H1 (cell line): ENCODE measurements around the gene SPDEF. TPM values are rescaled to one million over a fixed set of nuclear protein-coding genes. Genes with fewer than 3 reads are reported as not detected.

Experiments used
- CTCF ChIA-PET: fragments of 300-600 bp; sonication (Branson Sonifier 250); formaldehyde crosslinking; loops from one replicate; lab custom pipeline; 2021; ENCODE audit not compliant: partially characterized antibody; lab: Charles Lee
- POLR2A ChIA-PET: fragments of 300-600 bp; sonication (Branson Sonifier 250); formaldehyde crosslinking; loops from one replicate; lab custom pipeline; 2021; ENCODE audit warnings: inconsistent platforms; ENCODE audit not compliant: partially characterized antibody; lab: Charles Lee
- DNase-seq, 2 experiments: peaks; one replicate each; pipeline versions ENCODE4 v3.0.0 to v3.0.0-alpha.2; 2010 to 2022; ENCODE audit warnings: low spot score in 2 of 2, low read depth in 1 of 2, mixed read lengths in 1 of 2
- FAIRE-seq: peaks from 2 replicates; lab custom pipeline; 2011; peaks lifted over from hg19 to GRCh38; lab: Jason Lieb, UNC
- H2AFZ ChIP-seq: 2 replicates; pipeline ENCODE4 v1.8.1; 2012; ENCODE audit warnings: low read length, inconsistent platforms
- H2AK5ac ChIP-seq: 2 replicates; pipeline ENCODE4 v1.6.1; 2013; ENCODE audit warnings: low read depth, low read length
- H2BK120ac ChIP-seq: replicated peaks from 2 replicates; pipeline ENCODE3; 2013; ENCODE audit warnings: low read depth, low read length, inconsistent platforms
- H2BK12ac ChIP-seq: 2 replicates; pipeline ENCODE4 v1.6.1; 2013; ENCODE audit warnings: low read depth, low read length
- H2BK15ac ChIP-seq: 2 replicates; pipeline ENCODE4 v1.6.1; 2013; ENCODE audit warnings: low read length
- H2BK20ac ChIP-seq: 2 replicates; pipeline ENCODE4 v1.6.1; 2013; ENCODE audit warnings: low read length
- H2BK5ac ChIP-seq: 2 replicates; pipeline ENCODE4 v1.6.1; 2013; ENCODE audit warnings: low read depth, low read length
- H3K14ac ChIP-seq: 2 replicates; pipeline ENCODE4 v1.6.1; 2013; ENCODE audit warnings: inconsistent platforms; ENCODE audit not compliant: insufficient read length
- H3K18ac ChIP-seq: 2 replicates; pipeline ENCODE4 v1.6.1; 2013; ENCODE audit warnings: low read length; ENCODE audit errors: extremely low read depth
- H3K23ac ChIP-seq: 2 replicates; pipeline ENCODE4 v1.6.1; 2013; ENCODE audit warnings: inconsistent platforms; ENCODE audit not compliant: insufficient read length
- H3K23me2 ChIP-seq: 2 replicates; pipeline ENCODE4 v1.6.1; 2013; ENCODE audit warnings: low read depth, low read length
- H3K27ac ChIP-seq: 2 replicates; pipeline ENCODE4 v1.6.1; 2011; ENCODE audit warnings: low read depth, low read length, inconsistent platforms
- H3K27me3 ChIP-seq, 4 experiments: replicated peaks in 1 of 4; 1 replicate in 1 of 4; 2 replicates in 3 of 4; pipeline versions ENCODE4 v1.6.1 to v1.8.1; 2011 to 2013; ENCODE audit warnings: low read length in 3 of 4, mild to moderate bottlenecking in 3 of 4, inconsistent platforms in 2 of 4, mixed read lengths in 2 of 4, moderate library complexity in 1 of 4; ENCODE audit not compliant: control insufficient read depth in 3 of 4, insufficient read depth in 3 of 4; ENCODE audit errors: extremely low read depth in 1 of 4
- H3K36me3 ChIP-seq, 4 experiments: 2 replicates each; pipeline versions ENCODE4 v1.6.1 to v1.8.1; 2011 to 2013; ENCODE audit warnings: mild to moderate bottlenecking in 4 of 4, low read length in 3 of 4, moderate library complexity in 2 of 4, control low read depth in 1 of 4, inconsistent platforms in 1 of 4; ENCODE audit not compliant: insufficient read depth in 4 of 4, control insufficient read depth in 2 of 4
- H3K4ac ChIP-seq: replicated peaks from 2 replicates; pipeline ENCODE3; 2013; ENCODE audit warnings: low read length, low read depth, mixed read lengths, inconsistent platforms; ENCODE audit not compliant: insufficient read length
- H3K4me1 ChIP-seq, 4 experiments: replicated peaks in 1 of 4; 1 replicate in 1 of 4; 2 replicates in 3 of 4; pipeline versions ENCODE4 v1.6.1 to v1.8.1; 2011 to 2013; ENCODE audit warnings: low read length in 3 of 4, inconsistent platforms in 2 of 4, mixed read lengths in 1 of 4; ENCODE audit not compliant: insufficient read depth in 4 of 4, control insufficient read depth in 3 of 4
- H3K4me2 ChIP-seq, 2 experiments: 2 replicates each; pipeline versions ENCODE4 v1.6.1 to v1.8.1; 2011 to 2013; ENCODE audit warnings: low read depth in 2 of 2, low read length in 2 of 2, control low read depth in 1 of 2, inconsistent platforms in 1 of 2, mild to moderate bottlenecking in 1 of 2; ENCODE audit not compliant: insufficient read depth in 1 of 2
- H3K4me3 ChIP-seq, 4 experiments: fragments of 200-600, 300-600 bp in 1 of 4; sonication (generic), shearing (Covaris generic), sonication (Bioruptor Twin) in 1 of 4; 2 replicates each; pipeline versions ENCODE4 v1.5.1 to v1.8.1; 2011 to 2016; ENCODE audit warnings: low read length in 4 of 4, low read depth in 3 of 4, control low read depth in 2 of 4, inconsistent platforms in 2 of 4, mild to moderate bottlenecking in 2 of 4, mixed read lengths in 1 of 4, moderate library complexity in 1 of 4; ENCODE audit not compliant: insufficient read depth in 2 of 4; ENCODE audit errors: extremely low read depth in 1 of 4
- H3K56ac ChIP-seq: replicated peaks from 2 replicates; pipeline ENCODE3; 2013; ENCODE audit warnings: low read depth, mild to moderate bottlenecking, mixed read lengths, low read length, inconsistent platforms; ENCODE audit not compliant: insufficient read length
- H3K79me1 ChIP-seq: 2 replicates; pipeline ENCODE4 v1.6.1; 2013; ENCODE audit warnings: low read depth, low read length, control low read depth
- H3K79me2 ChIP-seq, 2 experiments: 2 replicates each; pipeline versions ENCODE4 v1.6.1 to v1.8.1; 2012 to 2013; ENCODE audit warnings: low read length in 2 of 2, mild to moderate bottlenecking in 2 of 2, inconsistent platforms in 1 of 2; ENCODE audit not compliant: insufficient read depth in 2 of 2, control insufficient read depth in 1 of 2
- H3K9ac ChIP-seq, 4 experiments: replicated peaks in 1 of 4; 1 replicate in 1 of 4; 2 replicates in 3 of 4; pipeline versions ENCODE4 v1.6.1 to v1.8.1; 2011 to 2013; ENCODE audit warnings: low read depth in 3 of 4, low read length in 3 of 4, control low read depth in 2 of 4, mild to moderate bottlenecking in 2 of 4, moderate library complexity in 2 of 4, inconsistent platforms in 1 of 4; ENCODE audit errors: extremely low read depth in 1 of 4
- H3K9me3 ChIP-seq, 2 experiments: 2 replicates each; pipeline versions ENCODE4 v1.6.1 to v1.8.1; 2012 to 2013; ENCODE audit warnings: mild to moderate bottlenecking in 2 of 2, moderate library complexity in 2 of 2, control low read depth in 1 of 2, inconsistent platforms in 1 of 2, low read depth in 1 of 2, low read length in 1 of 2, mixed read lengths in 1 of 2; ENCODE audit not compliant: insufficient read depth in 2 of 2
- H4K20me1 ChIP-seq, 2 experiments: replicated peaks in 1 of 2; 2 replicates each; pipeline versions ENCODE3 to v1.8.1; 2011 to 2013; ENCODE audit warnings: inconsistent platforms in 2 of 2, low read length in 2 of 2, mild to moderate bottlenecking in 1 of 2; ENCODE audit not compliant: insufficient read depth in 2 of 2, control insufficient read depth in 1 of 2
- H4K5ac ChIP-seq: 2 replicates; pipeline ENCODE4 v1.6.1; 2013; ENCODE audit warnings: low read length, low read depth, mixed read lengths, inconsistent platforms; ENCODE audit not compliant: insufficient read length
- H4K8ac ChIP-seq: 2 replicates; pipeline ENCODE4 v1.8.0; 2013; ENCODE audit warnings: mild to moderate bottlenecking, moderate library complexity, low read length, inconsistent platforms; ENCODE audit not compliant: insufficient read depth; ENCODE audit errors: extremely low read depth
- H4K91ac ChIP-seq: replicated peaks from 2 replicates; pipeline ENCODE3; 2013; ENCODE audit warnings: low read length, mixed read lengths, inconsistent platforms; ENCODE audit not compliant: insufficient read length
- ATF3 ChIP-seq: IDR thresholded peaks from 2 replicates; pipeline ENCODE4 v1.6.1; 2011; ENCODE audit warnings: low read depth, mild to moderate bottlenecking, low read length; ENCODE audit not compliant: insufficient read depth
- BRCA1 ChIP-seq: IDR thresholded peaks from 2 replicates; pipeline ENCODE4 v1.6.1; 2012; ENCODE audit warnings: low read depth, low read length, improper control_type of control experiment
- CTCF ChIP-seq, 3 experiments: IDR thresholded peaks; 1 replicate in 2 of 3; 2 replicates in 1 of 3; pipeline versions ENCODE4 v1.5.1 to v1.6.1; 2011; ENCODE audit warnings: low read length in 3 of 3, mild to moderate bottlenecking in 3 of 3, inconsistent platforms in 2 of 3, low read depth in 1 of 3, moderate library complexity in 1 of 3; ENCODE audit not compliant: insufficient read depth in 1 of 3; ENCODE audit errors: control extremely low read depth in 1 of 3
- HDAC6 ChIP-seq: IDR thresholded peaks from one replicate; pipeline ENCODE4 v1.7.1; 2012; ENCODE audit warnings: low read depth, mild to moderate bottlenecking, inconsistent platforms, low read length, moderate library complexity
- JUN ChIP-seq: IDR thresholded peaks from 2 replicates; pipeline ENCODE4 v1.6.1; 2011; ENCODE audit warnings: low read depth, mild to moderate bottlenecking, improper control_type of control experiment, low read length
- KDM5A ChIP-seq: fragments of 200-600 bp; IDR thresholded peaks from 2 replicates; pipeline ENCODE4 v1.7.1; 2012; ENCODE audit warnings: mild to moderate bottlenecking, low read length, inconsistent platforms, mixed read lengths
- RAD21 ChIP-seq, 2 experiments: IDR thresholded peaks in 1 of 2; conservative IDR thresholded peaks in 1 of 2; 2 replicates each; pipeline ENCODE4 v1.6.1; 2011; ENCODE audit warnings: low read depth in 2 of 2, low read length in 2 of 2, improper control_type of control experiment in 1 of 2, inconsistent platforms in 1 of 2, mild to moderate bottlenecking in 1 of 2, moderate library complexity in 1 of 2
- RFX5 ChIP-seq: IDR thresholded peaks from 2 replicates; pipeline ENCODE4 v1.6.1; 2011; ENCODE audit warnings: low read depth, low read length, improper control_type of control experiment, borderline replicate concordance
- SAP30 ChIP-seq: fragments of 300-600 bp; sonication (generic); IDR thresholded peaks from 2 replicates; pipeline ENCODE4 v1.7.1; 2012; ENCODE audit warnings: low read length, moderate library complexity, mild to moderate bottlenecking, inconsistent platforms; ENCODE audit not compliant: insufficient read depth, insufficient replicate concordance
- TCF12 ChIP-seq: IDR thresholded peaks from 2 replicates; pipeline ENCODE4 v1.6.1; 2011; ENCODE audit warnings: low read depth, mild to moderate bottlenecking, low read length
- WGBS, 2 experiments: shearing (Covaris generic) in 1 of 2; methylation state at CpG; one replicate each; pipeline versions ENCODE4 v1.1.6 to v1.1.7; 2013 to 2015; ENCODE audit warnings: low lambda C conversion rate in 2 of 2, mixed read lengths in 2 of 2, inconsistent platforms in 1 of 2, low coverage in 1 of 2, missing lambda C conversion rate in 1 of 2; ENCODE audit not compliant: insufficient replicate concordance in 2 of 2, insufficient coverage in 1 of 2, insufficient read length in 1 of 2; ENCODE audit errors: extremely low coverage in 1 of 2, missing lambda C conversion rate in 1 of 2; 5-methylcytosine and 5-hydroxymethylcytosine counted together
- polyA plus RNA-seq, 7 experiments: library from polyadenylated mRNA; depleted of rRNA in 3 of 7; stranded (reverse) in 5 of 7; unstranded in 2 of 7; fragments of >200 nt in 5 of 7; fragments of 200-250 nt in 2 of 7; gene quantifications; 1 replicate in 5 of 7; 2 replicates in 1 of 7; 4 replicates in 1 of 7; pipeline versions ENCODE4 v1.2.1 to v1.2.3, GENCODE V29; 2011 to 2013; ENCODE audit warnings: missing spikeins in 2 of 7, mixed read lengths in 2 of 7
- total RNA-seq: library from RNA; stranded (reverse); fragmentation: NEBNext Ultra II Directional; extraction: Animal tissue kit (Norgen Biotek cat#: 25700); gene quantifications from 2 replicates; pipeline ENCODE4 v1.2.1, GENCODE V29; 2021

Gene SPDEF
- total and polyA plus RNA-seq, 2 of the 8 experiments (the other 6 are each of a cell fraction or from before 2014, with no cell fraction given), result 0.15 to 0.30 TPM

- no peak overlapping the region for H4K8ac ChIP-seq
- H3K79me2 ChIP-seq, result peaks cover 0 to 40% of the 10 kb centered on the region in 2 experiments; a peak in 3 of 4 replicates
- H3K27me3 ChIP-seq, result no peaks in the 10 kb centered on the region
- H4K20me1 ChIP-seq, result peaks cover 3 to 7% of the 10 kb centered on the region in 2 experiments
- H3K9ac ChIP-seq, result no peak overlapping the region
- DNase-seq (no peak), FAIRE-seq (no peak)
- no peak overlapping the region for H3K27ac ChIP-seq
- no peak overlapping the region for H3K4me3 ChIP-seq
- H3K4me1 ChIP-seq, result peaks cover 2 to 8% (median 6%) of the 10 kb centered on the region in 4 experiments; a peak in 5 of 7 replicates
- H2BK5ac ChIP-seq, result no peak overlapping the region
- no peak overlapping the region for H2BK15ac ChIP-seq
- no peak overlapping the region for H4K5ac ChIP-seq
- WGBS, 2 experiments, result 93% methylated on average over 5 of the region's 5 CpGs; no CpG with 5 or more reads in 1 of the 2 experiments
- peaks cover 11% of the 10 kb centered on the region for H3K79me1 ChIP-seq
- no peak overlapping the region for H2BK120ac ChIP-seq
- H3K4ac ChIP-seq, result no peak overlapping the region
- CTCF ChIA-PET, result interaction anchor here (0.6 to 4.1 kb wide), 11 partner anchors 9 to 433 kb away, joined by 3 to 26 read pairs (median 3); no protein-coding TSS in a partner anchor
- POLR2A ChIA-PET, result interaction anchor here (1.1 to 1.5 kb wide), 2 partner anchors 9 to 19 kb away, joined by 3 to 4 read pairs; no protein-coding TSS in a partner anchor
- H3K23me2 ChIP-seq, result peaks cover 2% of the 10 kb centered on the region; the same call in 1 of the 2 replicates
- H2BK20ac ChIP-seq, result no peak overlapping the region
- no peaks in the 10 kb centered on the region for H3K9me3 ChIP-seq
- no peak overlapping the region for H3K4me2 ChIP-seq
- H4K91ac ChIP-seq, result no peak overlapping the region
- H2AFZ ChIP-seq, result no peak overlapping the region
- no peaks in the 10 kb centered on the region for H3K36me3 ChIP-seq
- H3K56ac ChIP-seq, result no peak overlapping the region
- no peak overlapping the region for H2BK12ac ChIP-seq
- H2AK5ac ChIP-seq, result no peak overlapping the region
- H3K23ac ChIP-seq, result no peak overlapping the region
- H3K14ac ChIP-seq, result no peak overlapping the region
- H3K18ac ChIP-seq, result no peak overlapping the region
- no peak for TF ChIP-seq RFX5
- no peak for TF ChIP-seq BRCA1
- no peak for TF ChIP-seq TCF12
- no peak for TF ChIP-seq ATF3
- no peak for TF ChIP-seq CTCF (IDR thresholded peaks at IDR 0.05; ENCODE audit: control extremely low read depth in 1 of 3, insufficient read depth in 1 of 3, low read depth in 1 of 3, low read length in 3 of 3)
- TF ChIP-seq RAD21 (IDR thresholded peaks at IDR 0.05 in 1 of 2, conservative IDR thresholded peaks at IDR 0.05 in 1 of 2; ENCODE audit: low read depth in 2 of 2, low read length in 2 of 2), result no peak
- TF ChIP-seq JUN, result no peak
- TF ChIP-seq KDM5A, result no peak
- no peak for TF ChIP-seq SAP30
- no peak for TF ChIP-seq HDAC6
Measured at GRCh38 chr6:34593701-34594100, 37.6 kb upstream of the SPDEF start.
